ENCODE results near the gene ATXN7L1. TPM values are rescaled to one million over a fixed set of nuclear protein-coding genes. Genes with fewer than 3 reads are reported as not detected.

Gene ATXN7L1
- total and polyA plus RNA-seq, 2 of the 4 experiments (the other 2 are of a cell fraction): 3.5 to 4.3 TPM

- in situ Hi-C loops (cut with MboI; ENCODE audit: low sequenced_read_pairs) (no loop called here), intact Hi-C loops (cut with micrococcal nuclease) (loop anchor here (5.0 to 10.0 kb wide), 2 partner anchors 184 to 459 kb away; no protein-coding TSS in a partner anchor), dilution Hi-C loops (cut with HindIII; ENCODE audit: low sequenced_read_pairs, unreplicated experiment) (no loop called here)
- Histone ChIP-seq H3K4me3 (ENCODE audit: insufficient read depth, low read depth, low read length) (no peak overlapping the region), H4K8ac (ENCODE audit: low read depth in 2 of 2, low read length in 2 of 2) (no peak overlapping the region), H4K20me1 (ENCODE audit: insufficient read depth, low read length) (no peaks in the 10 kb centered on the region), H2AK9ac (replicated peaks; ENCODE audit: low read depth, low read length, poor library complexity) (no peak overlapping the region), H3K27ac (ENCODE audit: insufficient read depth, low read length) (no peak overlapping the region), H3K9me3 (ENCODE audit: control insufficient read depth, insufficient read depth, low read length) (peaks cover 2% of the 10 kb centered on the region), H3K4ac (ENCODE audit: low read depth, low read length) (no peak overlapping the region), H3K56ac (ENCODE audit: extremely low read depth, insufficient read depth, low read length) (no peak overlapping the region), H2AK5ac (ENCODE audit: low read depth, low read length) (no peak overlapping the region), H4K91ac (ENCODE audit: insufficient read depth, low read depth, low read length) (no peak overlapping the region), H3K4me1 (ENCODE audit: control insufficient read depth, insufficient read depth, low read length) (no peaks in the 10 kb centered on the region), H3K36me3 (ENCODE audit: control insufficient read depth, insufficient read depth, low read length) (no peaks in the 10 kb centered on the region), H3K23ac (ENCODE audit: low read depth, low read length) (no peak overlapping the region), H2BK5ac (ENCODE audit: low read depth, low read length, poor library complexity, severe bottlenecking) (no peak overlapping the region), H3K79me1 (ENCODE audit: low read depth in 1 of 2, low read length in 2 of 2) (no peaks in the 10 kb centered on the region), H2BK20ac (ENCODE audit: low read depth, low read length) (no peak overlapping the region), H3K9me1 (ENCODE audit: insufficient read depth, low read length) (no peaks in the 10 kb centered on the region), H3K4me2 (ENCODE audit: low read depth, low read length) (no peak overlapping the region), H2BK120ac (ENCODE audit: low read depth, low read length) (no peak overlapping the region), H3K18ac (ENCODE audit: low read depth, low read length) (no peak overlapping the region), H3K27me3 (ENCODE audit: control insufficient read depth, insufficient read depth, low read length) (no peaks in the 10 kb centered on the region), H3K9ac (ENCODE audit: low read depth, low read length) (no peak overlapping the region), H3K14ac (replicated peaks; ENCODE audit: low read depth, low read length) (no peak overlapping the region), H2AFZ (replicated peaks; ENCODE audit: low read length, poor library complexity) (no peak overlapping the region), H2BK15ac (ENCODE audit: low read depth, low read length) (no peak overlapping the region), H4K5ac (ENCODE audit: low read depth, low read length) (no peak overlapping the region)
- DNase-seq (no peak), ATAC-seq (ENCODE audit: low read depth) (no peak)
- CTCF ChIA-PET: no interaction called here
- POLR2A ChIA-PET (ENCODE audit: unreplicated experiment): no interaction called here
- WGBS, 2 experiments (ENCODE audit: extremely low coverage in 2 of 2, insufficient read length in 1 of 2): no CpG with 5 or more reads among the region's 2 CpGs
- no TSS peak for BruUV-seq (replicated peaks)
- TF ChIP-seq RFX5 (IDR thresholded peaks at IDR 0.05; ENCODE audit: low read depth, low read length): no peak
- TF ChIP-seq FOS (IDR thresholded peaks at IDR 0.05; ENCODE audit: low read depth, low read length): no peak
- TF ChIP-seq CTCF (conservative IDR thresholded peaks at IDR 0.05; ENCODE audit: low read depth, low read length): no peak
- TF ChIP-seq BHLHE40 (IDR thresholded peaks at IDR 0.05; ENCODE audit: low read depth, low read length): no peak
- TF ChIP-seq MAZ (IDR thresholded peaks at IDR 0.05; ENCODE audit: borderline replicate concordance, low read depth, low read length): no peak
Measured at GRCh38 chr7:105585850-105586500, 290.4 kb downstream of the ATXN7L1 start.

Measured in IMR-90 (cell line).